Activated CD4-positive, alpha-beta T cell treated with anti-CD3 and anti-CD28 coated beads, Interleukin-2, amount 10 ng/mL, durations not matched to agents 7 days and 5 days (primary cell): Measurements from ENCODE around the gene QSOX1. TPM values are rescaled to one million over a fixed set of nuclear protein-coding genes. Genes with fewer than 3 reads are reported as not detected.

ENCODE experiments used
- CTCF ChIA-PET: fragments of 350-600 bp; sonication (Branson Sonifier 250); formaldehyde crosslinking; loops from one replicate; lab custom pipeline; 2021; ENCODE audit warnings: antibody characterized with exemption; lab: Charles Lee
- POLR2A ChIA-PET: fragments of 350-600 bp; sonication (Branson Sonifier 250); formaldehyde crosslinking; loops from one replicate; lab custom pipeline; 2021; ENCODE audit warnings: antibody characterized with exemption; lab: Charles Lee
- DNase-seq: peaks from one replicate; pipeline ENCODE4 v3.0.0-alpha.2; 2020
- H3K27ac Mint-ChIP-seq: one replicate; pipeline ENCODE4 v1.8.0; 2021; ENCODE audit warnings: mild to moderate bottlenecking, moderate library complexity, mixed read lengths
- H3K27me3 Mint-ChIP-seq: one replicate; pipeline ENCODE4 v1.8.0; 2021; ENCODE audit warnings: mixed read lengths
- H3K36me3 Mint-ChIP-seq: one replicate; pipeline ENCODE4 v1.8.0; 2021; ENCODE audit warnings: low read depth, mixed read lengths
- H3K4me1 Mint-ChIP-seq: one replicate; pipeline ENCODE4 v1.8.0; 2021; ENCODE audit warnings: mixed read lengths
- H3K4me3 Mint-ChIP-seq: one replicate; pipeline ENCODE4 v1.8.0; 2021; ENCODE audit warnings: mild to moderate bottlenecking, moderate library complexity, mixed read lengths
- H3K9me3 Mint-ChIP-seq: one replicate; pipeline ENCODE4 v1.8.0; 2021; ENCODE audit warnings: mixed read lengths
- total RNA-seq, 2 experiments: library from RNA; stranded (reverse); gene quantifications; one replicate each; pipeline ENCODE4 v1.2.3, GENCODE V29; 2021

QSOX1 gene
- total RNA-seq, 2 experiments from 2014 or later, result 18.5 to 23.5 TPM

- Mint-ChIP-seq H3K27ac (no peak overlapping the region), H3K27me3 (peaks cover 77% of the 10 kb centered on the region), H3K4me3 (no peak overlapping the region), H3K9me3 (no peaks in the 10 kb centered on the region), H3K36me3 (no peaks in the 10 kb centered on the region), H3K4me1 (peaks cover 14% of the 10 kb centered on the region)
- ChIA-PET CTCF (no interaction called here), POLR2A (no interaction called here)
- DNase-seq, result no peak
Observed at GRCh38 chr1:180239145-180240096, 84.8 kb downstream of the QSOX1 start.

- no peak for DNase-seq
- Mint-ChIP-seq H3K4me1 (peaks cover 1% of the 10 kb centered on the region), H3K36me3 (no peaks in the 10 kb centered on the region), H3K4me3 (no peak overlapping the region), H3K9me3 (no peaks in the 10 kb centered on the region), H3K27me3 (peaks cover 53% of the 10 kb centered on the region), H3K27ac (no peak overlapping the region)
- CTCF ChIA-PET, result no interaction called here
- POLR2A ChIA-PET, result no interaction called here
Observed at GRCh38 chr1:180241716-180242544, 87.3 kb downstream of the QSOX1 start.

- Mint-ChIP-seq H3K36me3 (no peaks in the 10 kb centered on the region), H3K4me3 (no peak overlapping the region), H3K9me3 (no peaks in the 10 kb centered on the region), H3K27ac (no peak overlapping the region), H3K4me1 (peaks cover 7% of the 10 kb centered on the region), H3K27me3 (peaks cover 38% of the 10 kb centered on the region)
- CTCF ChIA-PET, result no interaction called here
- POLR2A ChIA-PET, result no interaction called here
- no peak for DNase-seq
Observed at GRCh38 chr1:180243517-180244221, 89.0 kb downstream of the QSOX1 start.

GRCh38 chr1:180244840-180245239, 90.2 kb downstream of the QSOX1 start:
- H3K4me3 Mint-ChIP-seq, result no peak overlapping the region
- H3K9me3 Mint-ChIP-seq, result no peaks in the 10 kb centered on the region
- ChIA-PET CTCF (no interaction called here), POLR2A (no interaction called here)
- H3K27ac Mint-ChIP-seq, result no peak overlapping the region
- peaks cover 31% of the 10 kb centered on the region for H3K27me3 Mint-ChIP-seq
- peaks cover 7% of the 10 kb centered on the region for H3K4me1 Mint-ChIP-seq
- DNase-seq, result no peak
- no peaks in the 10 kb centered on the region for H3K36me3 Mint-ChIP-seq

- H3K4me3 Mint-ChIP-seq, result no peak overlapping the region
- ChIA-PET POLR2A (no interaction called here), CTCF (interaction anchor here (0.6 kb wide), 1 partner anchor 680 kb away, joined by 4 read pairs; no protein-coding TSS in a partner anchor)
- no peak for DNase-seq
- H3K27ac Mint-ChIP-seq, result no peak overlapping the region
- H3K9me3 Mint-ChIP-seq, result no peaks in the 10 kb centered on the region
- peaks cover 7% of the 10 kb centered on the region for H3K4me1 Mint-ChIP-seq
- H3K27me3 Mint-ChIP-seq, result peaks cover 14% of the 10 kb centered on the region
- no peaks in the 10 kb centered on the region for H3K36me3 Mint-ChIP-seq
Observed at GRCh38 chr1:180246579-180246978, 91.9 kb downstream of the QSOX1 start.

- Mint-ChIP-seq H3K27me3 (peaks cover 12% of the 10 kb centered on the region), H3K36me3 (no peaks in the 10 kb centered on the region), H3K9me3 (no peaks in the 10 kb centered on the region), H3K4me3 (no peak overlapping the region), H3K27ac (no peak overlapping the region), H3K4me1 (peaks cover 7% of the 10 kb centered on the region)
- ChIA-PET POLR2A (no interaction called here), CTCF (interaction anchor here (0.6 kb wide), 1 partner anchor 679 kb away, joined by 4 read pairs; no protein-coding TSS in a partner anchor)
- no peak for DNase-seq
Observed at GRCh38 chr1:180247061-180247460, 92.4 kb downstream of the QSOX1 start.

GRCh38 chr1:180247580-180247979, 92.9 kb downstream of the QSOX1 start:
- H3K9me3 Mint-ChIP-seq, result no peaks in the 10 kb centered on the region
- ChIA-PET POLR2A (no interaction called here), CTCF (interaction anchor here (0.9 kb wide), 1 partner anchor 16 kb away, joined by 3 read pairs; no protein-coding TSS in a partner anchor)
- DNase-seq, result no peak
- no peak overlapping the region for H3K27ac Mint-ChIP-seq
- H3K4me3 Mint-ChIP-seq, result no peak overlapping the region
- H3K4me1 Mint-ChIP-seq, result peaks cover 7% of the 10 kb centered on the region
- H3K27me3 Mint-ChIP-seq, result peaks cover 6% of the 10 kb centered on the region
- H3K36me3 Mint-ChIP-seq, result no peaks in the 10 kb centered on the region

GRCh38 chr1:180248176-180248575, 93.5 kb downstream of the QSOX1 start:
- ChIA-PET CTCF (interaction anchor here (0.9 kb wide), 1 partner anchor 16 kb away, joined by 3 read pairs; no protein-coding TSS in a partner anchor), POLR2A (no interaction called here)
- peaks cover 3% of the 10 kb centered on the region for H3K27me3 Mint-ChIP-seq
- peaks cover 7% of the 10 kb centered on the region for H3K4me1 Mint-ChIP-seq
- H3K27ac Mint-ChIP-seq, result no peak overlapping the region
- H3K4me3 Mint-ChIP-seq, result no peak overlapping the region
- no peaks in the 10 kb centered on the region for H3K9me3 Mint-ChIP-seq
- no peak for DNase-seq
- H3K36me3 Mint-ChIP-seq, result no peaks in the 10 kb centered on the region

- Mint-ChIP-seq H3K4me1 (peaks cover 7% of the 10 kb centered on the region), H3K4me3 (no peak overlapping the region), H3K27me3 (peaks cover 3% of the 10 kb centered on the region), H3K9me3 (no peaks in the 10 kb centered on the region), H3K27ac (no peak overlapping the region), H3K36me3 (no peaks in the 10 kb centered on the region)
- ChIA-PET CTCF (interaction anchor here (1.1 kb wide), 2 partner anchors 12 to 28 kb away, joined by 3 to 4 read pairs; no protein-coding TSS in a partner anchor), POLR2A (no interaction called here)
- no peak for DNase-seq
Observed at GRCh38 chr1:180248731-180249681, 94.3 kb downstream of the QSOX1 start.

- Mint-ChIP-seq H3K27me3 (peaks cover 3% of the 10 kb centered on the region), H3K27ac (no peak overlapping the region), H3K36me3 (no peaks in the 10 kb centered on the region), H3K4me3 (no peak overlapping the region), H3K4me1 (peaks cover 7% of the 10 kb centered on the region), H3K9me3 (no peaks in the 10 kb centered on the region)
- ChIA-PET POLR2A (no interaction called here), CTCF (interaction anchor here (1.1 kb wide), 2 partner anchors 11 to 29 kb away, joined by 3 to 4 read pairs; no protein-coding TSS in a partner anchor)
- no peak for DNase-seq
Observed at GRCh38 chr1:180249725-180250498, 95.2 kb downstream of the QSOX1 start.

GRCh38 chr1:180250499-180250770, 95.8 kb downstream of the QSOX1 start:
- H3K27ac Mint-ChIP-seq, result no peak overlapping the region
- peaks cover 7% of the 10 kb centered on the region for H3K4me1 Mint-ChIP-seq
- no peaks in the 10 kb centered on the region for H3K9me3 Mint-ChIP-seq
- H3K27me3 Mint-ChIP-seq, result peaks cover 3% of the 10 kb centered on the region
- no peaks in the 10 kb centered on the region for H3K36me3 Mint-ChIP-seq
- ChIA-PET POLR2A (no interaction called here), CTCF (interaction anchor here (1.1 kb wide), 2 partner anchors 11 to 30 kb away, joined by 3 to 4 read pairs; no protein-coding TSS in a partner anchor)
- no peak overlapping the region for H3K4me3 Mint-ChIP-seq
- DNase-seq, result no peak
